ENCODE data around the gene EEFSEC.

Gene EEFSEC

DNA sequence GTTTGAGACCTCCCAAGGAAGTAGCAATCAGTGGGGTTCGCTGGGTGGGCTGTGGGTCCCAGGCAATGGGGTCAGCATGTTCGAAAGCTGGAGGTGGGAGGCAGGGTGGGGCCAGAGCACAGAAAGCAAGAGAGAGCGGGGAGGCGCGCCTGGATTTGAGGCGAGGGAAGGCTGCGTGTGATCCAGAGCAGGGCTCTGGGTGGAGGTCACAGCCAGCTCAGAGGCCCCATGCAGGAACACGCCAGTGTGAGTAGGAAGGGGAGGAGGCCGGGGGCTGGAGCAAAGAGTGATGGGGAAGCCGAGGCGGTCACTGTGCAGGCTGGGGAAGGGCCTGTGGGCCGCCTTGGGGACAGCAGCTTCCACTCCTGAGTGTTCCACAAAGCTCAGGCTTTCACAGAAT lies 304.7 kb downstream of the EEFSEC start:
- no peak for DNase-seq

Data from MV-4-11 (cell line).